Activated T-cell treated with anti-CD3 and anti-CD28 coated beads, Interleukin-2, amount 50 U/mL, for 4 hours (primary cell): ENCODE measurements around the gene TRPT1. TPM values are rescaled to one million over a fixed set of nuclear protein-coding genes. Genes with fewer than 3 reads are reported as not detected.
A peak's percentile ranks its signal among the peaks of the same experiment; 100 is the strongest.

Experiments
- ATAC-seq, 2 donors: fragments of 200-7000 bp; cut with Tn5 transposase; one replicate each; pipeline ENCODE4 v1.10.0; 2021
- DNase-seq: peaks from one replicate; pipeline ENCODE4 v3.0.0-alpha.2; 2020
- H3K27me3 Mint-ChIP-seq: one replicate; pipeline ENCODE4 v1.8.0; 2021; ENCODE audit warnings: low read depth, mixed read lengths
- H3K36me3 Mint-ChIP-seq: one replicate; pipeline ENCODE4 v1.8.0; 2022; ENCODE audit warnings: mixed read lengths; ENCODE audit not compliant: insufficient read depth
- H3K4me1 Mint-ChIP-seq: one replicate; pipeline ENCODE4 v1.8.0; 2021; ENCODE audit warnings: low read depth, mixed read lengths
- H3K4me3 Mint-ChIP-seq: one replicate; pipeline ENCODE4 v1.8.0; 2021; ENCODE audit warnings: mild to moderate bottlenecking, moderate library complexity, mixed read lengths
- H3K9me3 Mint-ChIP-seq: one replicate; pipeline ENCODE4 v1.8.0; 2021; ENCODE audit warnings: mixed read lengths
- total RNA-seq, 3 donors: library from RNA; stranded (reverse); gene quantifications; one replicate each; pipeline ENCODE4 v1.2.1, GENCODE V29; 2021

TRPT1 gene
- total RNA-seq, 3 donors from 2014 or later = 24.3 to 31.0 (median 28.6) TPM

DNA sequence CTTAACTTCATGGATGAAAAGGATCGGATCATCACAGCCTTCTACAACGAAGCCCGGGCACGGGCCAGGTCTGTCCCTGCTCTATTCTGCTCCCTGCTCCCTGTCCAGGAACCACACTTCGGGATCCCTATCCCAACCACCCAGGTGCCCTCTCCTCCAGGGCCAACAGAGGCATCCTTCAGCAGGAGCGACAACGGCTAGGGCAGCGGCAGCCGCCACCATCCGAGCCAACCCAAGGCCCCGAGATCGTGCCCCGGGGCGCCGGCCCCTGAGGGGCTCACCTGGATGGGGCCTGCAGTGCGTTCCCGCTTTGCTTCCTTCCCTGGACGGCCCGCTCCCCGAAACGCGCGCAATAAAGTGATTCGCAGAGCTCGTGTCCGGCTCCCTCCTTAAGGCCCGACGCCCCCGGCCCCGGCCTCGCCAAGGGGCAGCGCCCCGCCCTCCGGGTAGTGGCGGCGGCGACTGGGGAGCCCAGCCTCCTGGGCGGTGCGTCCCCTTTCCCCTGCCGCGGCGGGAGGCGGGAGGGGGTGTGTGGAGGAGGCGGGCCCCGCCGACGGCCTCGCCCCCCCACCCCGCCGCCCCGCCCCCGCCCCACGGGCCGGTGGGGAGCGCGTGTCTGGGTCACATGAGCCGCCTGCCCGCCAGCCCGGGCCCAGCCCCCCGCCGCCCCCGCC, 8.1 kb upstream of the TRPT1 start, which contains the start of gene VEGFB:
TSS of gene VEGFB (plus strand) at position 672 of the 674 bp plus-strand sequence. CDS start 250 bp downstream, outside the sequence.
- H3K36me3 Mint-ChIP-seq = no peaks in the 10 kb centered on the region
- no peaks in the 10 kb centered on the region for H3K9me3 Mint-ChIP-seq
- peak within 1 kb of the TSS; percentile 83 for H3K4me3 Mint-ChIP-seq
- ATAC-seq = peak; percentile 60 to 61
- H3K27me3 Mint-ChIP-seq = no peaks in the 10 kb centered on the region
- peak; percentile 71 for DNase-seq
- peaks cover 38% of the 10 kb centered on the region for H3K4me1 Mint-ChIP-seq

DNA sequence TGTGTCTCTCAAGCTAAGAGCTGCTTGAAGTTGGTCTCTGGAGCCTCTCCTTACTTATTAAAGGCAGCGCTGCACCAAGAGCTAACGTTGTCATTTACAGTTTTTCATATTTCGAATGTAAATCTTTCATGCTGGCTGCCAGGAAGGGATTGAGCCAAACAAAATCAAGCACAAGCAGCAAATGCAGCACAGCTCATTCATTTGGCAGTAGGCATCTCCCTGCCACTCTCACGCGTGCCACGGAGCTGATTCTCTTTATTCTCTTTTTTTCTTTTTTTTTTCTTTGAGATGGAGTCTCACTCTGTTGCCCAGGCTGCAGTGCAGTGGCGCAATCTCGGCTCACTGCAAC, 7.0 kb upstream of the TRPT1 start:
- peaks cover 44% of the 10 kb centered on the region for H3K4me1 Mint-ChIP-seq

DNA sequence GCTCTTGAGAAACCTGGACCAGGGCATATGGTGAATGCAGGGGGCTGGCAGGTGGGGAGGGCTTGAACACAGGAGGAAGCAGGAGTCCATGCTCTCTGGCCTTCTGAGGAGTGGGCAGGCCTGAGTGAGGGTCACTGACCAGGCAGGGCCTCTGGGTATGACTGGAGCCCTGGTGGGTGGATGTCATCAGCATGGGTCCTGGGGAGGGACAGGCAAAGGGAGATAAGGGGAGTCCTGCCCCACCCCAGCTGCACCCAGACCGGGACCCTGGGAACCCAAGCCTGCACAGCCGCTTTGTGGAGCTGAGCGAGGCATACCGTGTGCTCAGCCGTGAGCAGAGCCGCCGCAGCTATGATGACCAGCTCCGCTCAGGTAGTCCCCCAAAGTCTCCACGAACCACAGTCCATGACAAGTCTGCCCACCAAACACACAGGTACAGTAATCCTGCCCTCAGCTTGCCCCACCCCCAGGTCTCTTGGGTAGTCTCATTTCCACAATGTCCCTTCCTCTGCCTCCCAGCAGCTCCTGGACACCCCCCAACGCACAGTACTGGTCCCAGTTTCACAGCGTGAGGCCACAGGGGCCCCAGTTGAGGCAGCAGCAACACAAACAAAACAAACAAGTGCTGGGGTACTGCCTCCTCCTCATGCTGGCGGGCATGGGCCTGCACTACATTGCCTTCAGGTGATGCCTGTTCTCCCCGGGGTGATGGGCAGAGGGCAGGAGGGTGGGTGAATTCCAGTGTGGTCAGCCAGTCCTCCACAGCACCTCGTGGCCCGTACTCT, 6.4 kb upstream of the TRPT1 start:
- no peaks in the 10 kb centered on the region for H3K36me3 Mint-ChIP-seq
- peak overlapping the region; percentile 33 for H3K4me3 Mint-ChIP-seq
- ATAC-seq (no peak), DNase-seq (no peak)
- peaks cover 48% of the 10 kb centered on the region for H3K4me1 Mint-ChIP-seq
- H3K27me3 Mint-ChIP-seq = no peaks in the 10 kb centered on the region
- no peaks in the 10 kb centered on the region for H3K9me3 Mint-ChIP-seq

More for the DNA sequence above, 7.0 kb upstream of the TRPT1 start:
- DNase-seq (no peak), ATAC-seq (no peak)
- H3K27me3 Mint-ChIP-seq = no peaks in the 10 kb centered on the region
- H3K4me3 Mint-ChIP-seq = peak overlapping the region; percentile 72
- H3K36me3 Mint-ChIP-seq = no peaks in the 10 kb centered on the region
- no peaks in the 10 kb centered on the region for H3K9me3 Mint-ChIP-seq

DNA sequence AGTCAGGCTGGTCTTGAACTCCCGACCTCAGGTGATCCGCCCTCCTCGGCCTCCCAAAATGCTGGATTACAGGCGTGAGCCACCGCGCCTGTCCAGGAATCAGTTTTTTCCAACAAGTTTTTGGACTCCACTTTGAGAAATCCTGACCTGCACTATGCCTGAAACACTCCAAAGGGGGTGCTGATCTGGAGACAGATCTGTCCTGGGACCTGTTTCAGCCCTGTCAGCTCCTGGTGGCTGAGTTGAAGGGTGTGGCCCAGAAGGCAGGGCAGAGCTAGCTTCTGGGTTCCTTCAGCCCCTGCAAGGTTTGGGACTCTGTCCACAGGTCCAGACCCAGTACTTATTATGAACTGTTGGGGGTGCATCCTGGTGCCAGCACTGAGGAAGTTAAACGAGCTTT, 5.6 kb upstream of the TRPT1 start:
- no peaks in the 10 kb centered on the region for H3K27me3 Mint-ChIP-seq
- DNase-seq (no peak), ATAC-seq (no peak)
- H3K9me3 Mint-ChIP-seq = no peaks in the 10 kb centered on the region
- peak overlapping the region; percentile 83 for H3K4me3 Mint-ChIP-seq
- H3K36me3 Mint-ChIP-seq = no peaks in the 10 kb centered on the region
- peaks cover 55% of the 10 kb centered on the region for H3K4me1 Mint-ChIP-seq

DNA sequence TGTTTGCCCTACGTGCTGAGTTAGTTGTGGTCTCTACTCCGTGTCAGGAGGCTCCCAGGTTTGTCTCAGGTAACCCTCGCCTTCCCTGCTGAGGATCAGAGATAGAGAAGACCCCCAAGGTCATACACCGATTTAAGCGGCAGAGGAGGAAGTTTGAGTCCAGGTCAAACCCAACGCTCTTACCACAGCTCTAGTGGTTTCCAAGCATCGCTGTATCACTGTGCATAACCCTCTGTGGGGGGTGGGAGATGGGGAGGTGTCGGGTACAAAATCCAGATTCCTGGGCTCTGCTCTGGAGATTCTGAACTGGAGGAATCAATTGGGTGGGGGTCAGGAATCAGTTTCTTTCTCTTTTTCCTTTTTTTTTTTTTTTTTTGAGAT, 5.0 kb upstream of the TRPT1 start:
- Mint-ChIP-seq H3K36me3 (no peaks in the 10 kb centered on the region), H3K4me1 (peaks cover 55% of the 10 kb centered on the region), H3K4me3 (peak overlapping the region; percentile 83), H3K9me3 (no peaks in the 10 kb centered on the region), H3K27me3 (no peaks in the 10 kb centered on the region)
- DNase-seq (no peak), ATAC-seq (no peak)

DNA sequence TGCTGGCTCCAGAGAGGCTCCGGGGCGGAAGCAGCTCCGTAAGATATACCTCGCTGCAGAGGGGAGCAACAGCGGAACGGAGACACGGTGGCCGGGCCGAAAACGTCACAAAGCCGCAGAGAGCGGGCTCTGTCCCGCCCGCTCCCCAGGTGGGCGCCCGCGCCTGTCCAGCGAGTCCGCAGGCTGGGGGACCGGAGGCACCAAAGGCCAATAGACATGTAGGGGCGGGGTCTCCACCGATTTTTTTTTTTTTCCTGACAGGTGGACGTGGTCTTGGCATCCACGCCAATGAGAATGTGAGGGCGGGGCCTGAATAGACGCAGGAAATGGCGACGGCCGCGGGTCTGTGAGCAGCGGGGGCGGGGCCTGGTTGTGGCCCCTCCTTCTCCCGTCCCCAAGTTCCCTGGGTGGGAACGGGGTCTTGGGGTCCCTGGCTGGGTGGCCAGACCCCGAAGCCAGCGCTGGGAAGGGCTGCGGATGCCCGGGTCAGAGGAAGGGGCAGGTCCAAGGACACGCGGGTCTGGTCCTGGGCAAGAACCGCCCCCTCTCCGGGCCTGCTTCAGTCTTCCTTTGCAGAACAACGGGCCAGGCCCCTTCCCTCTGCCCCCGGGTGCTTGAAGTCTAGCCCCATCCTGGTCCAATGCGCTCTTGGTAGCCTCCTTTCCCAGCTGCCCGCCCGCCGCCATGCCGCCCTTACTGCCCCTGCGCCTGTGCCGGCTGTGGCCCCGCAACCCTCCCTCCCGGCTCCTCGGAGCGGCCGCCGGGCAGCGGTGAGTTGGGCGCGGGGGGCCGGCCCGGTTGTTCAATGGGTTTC, 4.4 kb upstream of the TRPT1 start, which contains the start of gene DNAJC4:
TSS of gene DNAJC4 (plus strand) at position 378 of the 814 bp plus-strand sequence. CDS start at position 685, 307 bp downstream.
- DNase-seq (peak; percentile 79), ATAC-seq (peak; percentile 48 to 51)
- H3K4me1 Mint-ChIP-seq = peaks cover 51% of the 10 kb centered on the region
- peak within 1 kb of the TSS; percentile 83 for H3K4me3 Mint-ChIP-seq
- no peaks in the 10 kb centered on the region for H3K9me3 Mint-ChIP-seq
- H3K27me3 Mint-ChIP-seq = no peaks in the 10 kb centered on the region
- H3K36me3 Mint-ChIP-seq = no peaks in the 10 kb centered on the region

DNA sequence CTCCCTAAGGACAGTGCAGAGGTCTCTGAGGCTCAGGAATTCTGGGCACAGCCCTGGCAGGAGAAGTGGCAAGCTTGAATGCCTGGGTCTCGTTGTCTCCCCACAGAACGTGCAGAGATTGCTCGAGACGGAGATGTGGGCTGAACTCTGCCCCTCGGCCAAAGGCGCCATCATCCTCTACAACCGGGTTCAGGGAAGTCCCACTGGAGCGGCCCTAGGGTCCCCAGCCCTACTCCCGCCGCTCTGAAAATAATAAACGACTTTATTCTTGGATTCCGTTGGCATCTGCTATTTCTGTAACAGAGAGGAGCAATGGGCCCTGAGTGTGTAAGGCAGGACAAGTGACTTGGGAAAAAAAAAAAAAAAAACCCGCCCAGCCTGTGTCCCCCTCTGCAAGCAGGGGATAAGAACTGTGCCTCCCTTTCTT, 3.8 kb upstream of the TRPT1 start:
- Mint-ChIP-seq H3K4me3 (peak overlapping the region; percentile 83), H3K27me3 (no peaks in the 10 kb centered on the region), H3K9me3 (no peaks in the 10 kb centered on the region), H3K4me1 (peaks cover 53% of the 10 kb centered on the region), H3K36me3 (no peaks in the 10 kb centered on the region)
- no peak for ATAC-seq
- no peak for DNase-seq

DNA sequence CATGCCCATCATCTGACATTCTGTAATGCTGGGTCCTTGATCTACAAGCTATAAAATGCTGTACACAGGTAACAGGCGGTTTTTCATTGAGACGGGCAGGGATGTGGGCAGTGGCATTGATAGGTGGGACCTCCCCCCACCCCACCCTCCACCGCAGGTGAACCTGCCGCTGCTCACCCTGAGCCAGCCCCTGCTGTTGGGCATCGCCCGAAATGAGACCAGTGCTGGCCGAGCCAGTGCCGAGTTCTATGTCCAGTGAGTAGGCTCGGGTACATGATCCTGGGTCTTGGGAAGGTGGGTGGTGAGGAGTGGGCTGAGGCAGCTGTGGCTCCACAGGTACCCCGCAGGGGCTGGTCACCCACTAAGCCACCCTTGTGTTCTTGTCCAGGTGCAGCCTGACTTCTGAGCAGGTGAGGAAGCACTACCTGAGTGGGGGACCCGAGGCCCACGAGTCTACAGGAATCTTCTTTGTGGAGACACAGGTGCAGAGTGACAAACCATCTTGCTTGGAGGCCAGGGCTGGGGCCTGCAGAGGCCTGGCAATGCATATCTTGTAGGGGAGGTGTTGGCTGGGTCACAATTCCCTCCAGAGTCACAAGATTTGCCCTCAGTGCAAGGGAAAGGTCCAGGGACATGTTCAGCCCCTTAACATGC, 3.2 kb upstream of the TRPT1 start:
- ATAC-seq (no peak), DNase-seq (no peak)
- Mint-ChIP-seq H3K9me3 (no peaks in the 10 kb centered on the region), H3K4me1 (peaks cover 54% of the 10 kb centered on the region), H3K27me3 (no peaks in the 10 kb centered on the region), H3K4me3 (peak overlapping the region; percentile 83), H3K36me3 (no peaks in the 10 kb centered on the region)

DNA sequence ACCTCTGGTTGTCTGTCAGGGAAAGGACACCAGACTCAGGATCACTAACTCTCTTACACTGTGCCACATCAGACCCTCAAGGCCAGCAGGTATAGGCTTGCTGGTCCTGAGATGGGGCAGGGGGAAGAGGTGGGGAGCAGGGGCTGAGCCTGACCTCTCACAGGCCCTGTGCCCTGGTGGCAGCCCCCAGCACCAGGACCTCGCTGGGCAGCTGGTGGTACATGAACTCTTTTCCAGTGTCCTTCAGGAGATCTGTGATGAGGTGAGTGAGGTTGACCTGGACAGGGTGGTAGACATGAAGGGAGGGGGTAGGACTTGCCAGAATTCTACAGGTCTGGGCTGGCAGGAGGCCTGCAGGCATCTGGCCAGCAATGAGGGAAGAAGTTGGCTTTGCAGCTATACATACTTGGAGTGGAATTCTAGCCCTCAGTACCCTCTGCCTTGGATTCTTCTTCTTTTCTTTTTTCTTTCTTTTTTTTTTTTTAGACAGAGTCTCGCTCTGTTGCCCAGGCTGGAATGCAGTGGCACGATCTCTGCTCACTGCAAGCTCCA, 1.5 kb upstream of the TRPT1 start:
- Mint-ChIP-seq H3K9me3 (no peaks in the 10 kb centered on the region), H3K36me3 (no peaks in the 10 kb centered on the region), H3K4me1 (peaks cover 48% of the 10 kb centered on the region), H3K4me3 (peak overlapping the region; percentile 86), H3K27me3 (no peaks in the 10 kb centered on the region)
- no peak for DNase-seq
- ATAC-seq = no peak

DNA sequence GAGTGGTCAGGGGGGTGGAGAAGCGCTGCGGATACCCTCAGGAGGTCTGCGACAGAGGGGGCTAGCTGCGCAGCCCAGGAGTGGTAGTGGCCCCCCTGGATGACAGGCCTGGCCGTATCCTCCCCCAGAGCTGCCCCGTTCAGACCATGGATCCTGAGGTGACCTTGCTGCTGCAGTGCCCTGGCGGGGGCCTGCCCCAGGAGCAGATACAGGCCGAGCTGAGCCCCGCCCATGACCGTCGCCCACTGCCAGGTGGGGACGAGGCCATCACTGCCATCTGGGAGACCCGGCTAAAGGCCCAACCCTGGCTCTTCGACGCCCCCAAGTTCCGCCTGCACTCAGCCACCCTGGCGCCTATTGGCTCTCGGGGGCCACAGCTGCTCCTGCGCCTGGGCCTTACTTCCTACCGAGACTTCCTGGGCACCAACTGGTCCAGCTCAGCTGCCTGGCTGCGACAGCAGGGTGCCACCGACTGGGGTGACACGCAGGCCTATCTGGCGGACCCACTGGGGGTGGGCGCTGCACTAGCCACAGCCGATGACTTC, 593 bp upstream of the TRPT1 start:
- ATAC-seq = peak; percentile 46 to 55
- H3K27me3 Mint-ChIP-seq = no peaks in the 10 kb centered on the region
- H3K4me1 Mint-ChIP-seq = peaks cover 42% of the 10 kb centered on the region
- peak; percentile 38 for DNase-seq
- no peaks in the 10 kb centered on the region for H3K36me3 Mint-ChIP-seq
- peak overlapping the region; percentile 86 for H3K4me3 Mint-ChIP-seq
- no peaks in the 10 kb centered on the region for H3K9me3 Mint-ChIP-seq

DNA sequence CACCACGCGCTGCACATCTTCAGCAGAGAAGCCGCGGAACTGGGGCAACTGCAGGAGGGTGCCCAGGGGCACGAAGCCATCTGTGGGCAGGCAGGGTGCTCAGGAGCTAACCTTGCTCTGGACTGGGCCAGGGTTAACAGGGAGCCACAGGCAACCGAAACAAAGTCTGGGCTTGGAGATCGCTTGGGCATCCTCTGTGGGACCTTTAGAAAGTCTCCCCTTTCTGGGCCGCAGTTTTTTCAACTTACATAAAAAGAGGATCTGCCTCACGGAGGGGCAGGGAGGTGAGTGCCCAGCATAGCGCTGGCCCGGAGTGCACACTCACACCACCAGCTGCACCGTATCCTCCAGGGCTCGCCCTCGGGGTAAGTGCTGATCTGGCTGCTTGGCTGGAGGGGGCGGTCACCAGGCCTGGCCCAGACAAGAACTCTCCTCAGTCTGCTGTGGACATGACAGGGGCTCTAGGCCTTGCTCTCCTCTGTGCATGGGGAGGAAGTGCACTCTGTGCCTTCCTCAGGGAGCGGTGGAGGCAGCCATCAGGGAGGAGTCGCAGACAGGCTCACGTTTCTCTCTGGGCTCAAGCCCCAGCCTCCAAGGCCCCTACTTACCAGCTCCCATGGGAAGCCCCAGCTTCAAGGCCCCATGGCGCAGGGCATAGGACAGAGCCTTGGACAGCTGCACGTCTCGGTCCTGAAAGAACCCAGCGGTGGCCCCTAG, 937 bp downstream of the TRPT1 start:
- ATAC-seq (no peak), DNase-seq (no peak)
- H3K4me3 Mint-ChIP-seq = peak overlapping the region; percentile 86
- no peaks in the 10 kb centered on the region for H3K36me3 Mint-ChIP-seq
- H3K9me3 Mint-ChIP-seq = no peaks in the 10 kb centered on the region
- peaks cover 35% of the 10 kb centered on the region for H3K4me1 Mint-ChIP-seq
- no peaks in the 10 kb centered on the region for H3K27me3 Mint-ChIP-seq

DNA sequence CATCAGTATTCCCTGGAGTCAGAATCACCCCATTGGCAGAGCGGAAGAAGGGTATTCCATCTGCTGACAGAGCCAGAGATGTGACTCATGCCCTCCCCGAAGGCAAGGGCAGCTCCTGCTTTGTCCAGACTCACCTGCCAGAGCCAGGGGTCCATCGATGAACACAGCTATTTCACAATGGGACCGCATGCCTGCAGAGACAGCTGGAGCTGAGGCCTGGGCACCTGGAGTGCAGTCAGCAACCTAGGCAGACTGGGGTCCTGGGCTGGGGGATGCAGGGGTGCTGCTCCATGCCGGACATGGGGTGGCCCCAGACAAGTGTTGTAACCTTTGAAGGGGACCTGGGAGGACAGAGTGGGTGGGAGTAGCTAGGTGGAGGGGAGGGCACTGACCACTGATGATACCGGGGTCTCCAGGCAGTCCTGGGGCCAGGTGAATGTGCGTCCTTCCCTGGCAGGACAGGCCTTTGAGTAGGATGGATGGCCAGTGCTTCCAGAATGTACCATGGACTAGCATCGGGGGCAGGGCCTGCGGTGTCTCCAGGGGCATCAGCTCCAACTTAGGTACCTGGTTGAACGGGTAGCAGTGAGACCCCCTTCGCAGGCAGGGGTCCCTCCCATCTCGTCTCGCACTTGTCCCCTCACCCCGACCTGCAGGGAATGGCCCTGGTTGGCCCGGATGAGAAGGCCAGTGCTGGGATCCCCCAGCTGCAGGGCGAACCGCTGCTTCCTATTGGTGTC, 1.7 kb downstream of the TRPT1 start:
- Mint-ChIP-seq H3K9me3 (no peaks in the 10 kb centered on the region), H3K4me3 (peak overlapping the region; percentile 86), H3K36me3 (no peaks in the 10 kb centered on the region)

More for the DNA sequence above, 1.7 kb downstream of the TRPT1 start:
- Mint-ChIP-seq H3K4me1 (peaks cover 28% of the 10 kb centered on the region), H3K27me3 (no peaks in the 10 kb centered on the region)
- DNase-seq (no peak), ATAC-seq (no peak)
